GM12878 (cell line): Measurements from ENCODE around the gene IFNL2. TPM values are rescaled to one million over a fixed set of nuclear protein-coding genes. Genes with fewer than 3 reads are reported as not detected.

Source experiments
- ATAC-seq: fragments of 200-7000 bp; cut with Tn5 transposase; 3 replicates; pipeline ENCODE4 v1.9.1; 2020; ENCODE audit warnings: mild to moderate bottlenecking, moderate library complexity
- BruUV-seq: library from RNA; stranded (reverse); fragments of 400-500 nt; replicated peaks from 2 replicates; lab custom pipeline; 2021; lab: Mats Ljungman, UMichigan
- CTCF ChIA-PET: fragments of 300-600 bp; sonication (Branson Sonifier 250); formaldehyde crosslinking; extraction: SDS; loops from one replicate; lab custom pipeline; 2021; ENCODE audit warnings: inconsistent platforms; lab: Yijun Ruan, JAX
- POLR2A ChIA-PET: fragments of 350-600 bp; formaldehyde crosslinking; extraction: SDS; loops from one replicate; lab custom pipeline; 2021; ENCODE audit warnings: inconsistent platforms; lab: Charles Lee
- RAD21 ChIA-PET: fragments of 300-600 bp; sonication (Branson Sonifier 250); formaldehyde crosslinking; loops from one replicate; lab custom pipeline; 2023; ENCODE audit warnings: antibody characterized with exemption; ENCODE audit not compliant: unreplicated experiment; lab: Charles Lee
- SMC1A ChIA-PET: fragments of 300-600 bp; sonication (Branson Sonifier 250); formaldehyde crosslinking; loops from one replicate; lab custom pipeline; 2023; ENCODE audit not compliant: unreplicated experiment, uncharacterized antibody; lab: Charles Lee
- DNase-seq: peaks from one replicate; pipeline ENCODE4 v3.0.0-alpha.2; 2011; ENCODE audit warnings: low read depth, low spot score
- FAIRE-seq: peaks from 3 replicates; lab custom pipeline; 2011; peaks lifted over from hg19 to GRCh38; lab: Jason Lieb, UNC
- H2AFZ ChIP-seq: 2 replicates; pipeline ENCODE4 v1.6.0; 2011; ENCODE audit warnings: low read depth, low read length, control low read depth; ENCODE audit not compliant: control insufficient read depth
- H3K27ac ChIP-seq: 2 replicates; pipeline ENCODE4 v1.5.1; 2011; ENCODE audit warnings: control low read depth; ENCODE audit not compliant: control insufficient read depth, insufficient read depth
- H3K27me3 ChIP-seq, 2 experiments: replicated peaks in 1 of 2; 2 replicates each; pipeline versions ENCODE4 v1.6.0 to v1.6.1; 2011; ENCODE audit warnings: low read length in 1 of 2; ENCODE audit not compliant: control insufficient read depth in 2 of 2, insufficient read depth in 2 of 2
- H3K36me3 ChIP-seq, 2 experiments: 2 replicates each; pipeline ENCODE4 v1.5.1; 2011; ENCODE audit warnings: low read length in 1 of 2; ENCODE audit not compliant: control insufficient read depth in 2 of 2, insufficient read depth in 2 of 2
- H3K4me1 ChIP-seq: 2 replicates; pipeline ENCODE4 v1.6.1; 2011; ENCODE audit warnings: mild to moderate bottlenecking, low read length, moderate library complexity, mixed read lengths; ENCODE audit not compliant: control insufficient read depth, insufficient read depth
- H3K4me2 ChIP-seq: 2 replicates; pipeline ENCODE4 v1.6.0; 2011; ENCODE audit warnings: control low read depth; ENCODE audit not compliant: control insufficient read depth, insufficient read depth
- H3K4me3 ChIP-seq: fragments of 200-600 bp; sonication (generic); 2 replicates; pipeline ENCODE4 v1.5.1; 2016
- H3K79me2 ChIP-seq: 2 replicates; pipeline ENCODE4 v1.6.0; 2011; ENCODE audit warnings: low read length; ENCODE audit not compliant: control insufficient read depth, insufficient read depth
- H3K9ac ChIP-seq: 2 replicates; pipeline ENCODE4 v1.8.0; 2011; ENCODE audit warnings: low read length, control low read depth, mixed read lengths; ENCODE audit not compliant: control insufficient read depth, insufficient read depth
- H3K9me3 ChIP-seq: replicated peaks from 3 replicates; pipeline ENCODE4 v1.5.1; 2011; ENCODE audit warnings: mild to moderate bottlenecking, low read length; ENCODE audit not compliant: control insufficient read depth, insufficient read depth
- H4K20me1 ChIP-seq: 2 replicates; pipeline ENCODE4 v1.6.0; 2011; ENCODE audit not compliant: control insufficient read depth, insufficient read depth
- CUX1 ChIP-seq: IDR thresholded peaks from 2 replicates; pipeline ENCODE4 v1.6.1; 2012; ENCODE audit warnings: improper control_type of control experiment, low read depth, low read length; ENCODE audit not compliant: insufficient replicate concordance
- FOXM1 ChIP-seq: IDR thresholded peaks from 2 replicates; pipeline ENCODE4 v1.6.1; 2012; ENCODE audit warnings: low read depth, mild to moderate bottlenecking, inconsistent platforms, low read length, moderate library complexity
- NR2C1 ChIP-seq: fragments of 450-650 bp; IDR thresholded peaks from 2 replicates; pipeline ENCODE4 v1.6.1; 2017; ENCODE audit warnings: antibody characterized with exemption, mild to moderate bottlenecking, moderate library complexity
- POLR2A ChIP-seq: IDR thresholded peaks from 2 replicates; pipeline ENCODE4 v1.6.1; 2011; ENCODE audit warnings: low read depth, mild to moderate bottlenecking, low read length
- RAD51 ChIP-seq: fragments of 450-650 bp; IDR thresholded peaks from 2 replicates; pipeline ENCODE4 v1.6.1; 2016; ENCODE audit warnings: moderate library complexity, mild to moderate bottlenecking, inconsistent platforms
- RCOR1 ChIP-seq: conservative IDR thresholded peaks from 2 replicates; pipeline ENCODE4 v1.6.1; 2012; ENCODE audit warnings: low read depth, low read length, improper control_type of control experiment
- SREBF2 ChIP-seq: IDR thresholded peaks from 2 replicates; pipeline ENCODE4 v1.6.1; 2012; ENCODE audit warnings: mild to moderate bottlenecking, low read length
- TAF1 ChIP-seq: IDR thresholded peaks from 2 replicates; pipeline ENCODE4 v1.6.1; 2011; ENCODE audit warnings: mild to moderate bottlenecking, low read depth, low read length, borderline replicate concordance
- WGBS: methylation state at CpG from one replicate; pipeline ENCODE4 v1.1.6; 2016; ENCODE audit warnings: low lambda C conversion rate; ENCODE audit not compliant: insufficient replicate concordance, insufficient coverage; ENCODE audit errors: missing lambda C conversion rate; 5-methylcytosine and 5-hydroxymethylcytosine counted together
- in situ Hi-C: fragments of 300-500 bp; cut with MboI; formaldehyde crosslinking; loops from 9 replicates; pipeline ENCODE4 v1.14.3; 2018; ENCODE audit warnings: mixed read lengths
- intact Hi-C: fragments of 100-400 bp; cut with micrococcal nuclease; formaldehyde crosslinking; loops from one replicate; pipeline ENCODE4 v1.14.2; 2022; ENCODE audit not compliant: unreplicated experiment
- polyA plus RNA-seq, 11 experiments: library from polyadenylated mRNA; depleted of rRNA in 4 of 11; unstranded in 6 of 11; stranded (reverse) in 5 of 11; fragments of >200 nt; fragmentation: Nextera tagmentation in 4 of 11; fragmentation: Illumina TruSeq in 1 of 11; extraction: Ambion mirVana in 4 of 11; extraction: Trizol in 1 of 11; gene quantifications; 1 replicate in 1 of 11; 2 replicates in 10 of 11; pipeline versions ENCODE4 v1.2.1 to v1.2.3, GENCODE V29; 2011 to 2016; ENCODE audit warnings: inconsistent platforms in 2 of 11, missing spikeins in 2 of 11, low read depth in 1 of 11
- total RNA-seq, 4 experiments: library from RNA; depleted of rRNA in 3 of 4; stranded (reverse); fragments of >200 nt in 3 of 4; fragmentation: Illumina TruSeq in 1 of 4; extraction: Trizol in 1 of 4; gene quantifications; 2 replicates each; pipeline versions ENCODE4 v1.2.1 to v1.2.3, GENCODE V29; 2013 to 2021

The IFNL2 gene
- total and polyA plus RNA-seq, 10 of the 15 experiments (the other 5 are each of a cell fraction or from before 2014, with no cell fraction given), result 0.24 TPM; not detected in 9

- FAIRE-seq, result no peak
- Histone ChIP-seq H3K4me1 (no peaks in the 10 kb centered on the region), H3K36me3 (no peaks in the 10 kb centered on the region), H3K4me3 (no peak overlapping the region), H3K27me3 (peaks cover 0 to 3% of the 10 kb centered on the region in 2 experiments; a peak in 3 of 4 replicates), H2AFZ (no peak overlapping the region)
- 18% methylated on average over 16 of the region's 17 CpGs for WGBS
- no peak for TF ChIP-seq RCOR1
- TF ChIP-seq POLR2A, result no peak
- no peak for TF ChIP-seq SREBF2
- TF ChIP-seq, all 136 proteins: peak for 0
- Histone ChIP-seq H3K79me2 (no peaks in the 10 kb centered on the region), H3K9ac (no peak overlapping the region), H4K20me1 (no peaks in the 10 kb centered on the region), H3K27ac (no peak overlapping the region), H3K9me3 (no peaks in the 10 kb centered on the region), H3K4me2 (no peak overlapping the region)
- no peak for DNase-seq
- ChIA-PET RAD21 (no interaction called here), SMC1A (no interaction called here), CTCF (no interaction called here), POLR2A (no interaction called here)
- intact Hi-C loops (no loop called here), in situ Hi-C loops (no loop called here)
- no TSS peak for BruUV-seq
- ATAC-seq, result no peak
Observed at GRCh38 chr19:39263912-39264305, 4.3 kb upstream of the IFNL2 start.

- Histone ChIP-seq H3K4me3 (no peak overlapping the region), H3K36me3 (no peaks in the 10 kb centered on the region), H3K79me2 (no peaks in the 10 kb centered on the region), H3K27ac (no peak overlapping the region), H4K20me1 (no peaks in the 10 kb centered on the region), H3K9ac (no peak overlapping the region), H3K9me3 (no peaks in the 10 kb centered on the region), H3K27me3 (peaks cover 0 to 3% of the 10 kb centered on the region in 2 experiments; a peak in 2 of 4 replicates), H2AFZ (no peak overlapping the region), H3K4me1 (no peaks in the 10 kb centered on the region), H3K4me2 (no peak overlapping the region)
- ChIA-PET SMC1A (no interaction called here), CTCF (no interaction called here), RAD21 (no interaction called here), POLR2A (no interaction called here)
- intact Hi-C loops, result no loop called here
- in situ Hi-C loops, result no loop called here
- DNase-seq (no peak), ATAC-seq (no peak), FAIRE-seq (no peak)
- no TSS peak for BruUV-seq
- 47% methylated on average over 73 of the region's 102 CpGs for WGBS
- TF ChIP-seq TAF1, result no peak
- no peak for TF ChIP-seq FOXM1
- TF ChIP-seq RAD51, result no peak
- TF ChIP-seq CUX1, result no peak
- no peak for TF ChIP-seq NR2C1
Observed at GRCh38 chr19:39264306-39265290, 3.6 kb upstream of the IFNL2 start.
